ENCODE results near the gene RUNX1.

RUNX1 gene

GRCh38 chr21:35059742-35060141, 10.6 kb upstream of the RUNX1 start:
- peak in 1 of 2 experiments; percentile 48 for DNase-seq (ENCODE audit: low read depth in 2 of 2)

DNA sequence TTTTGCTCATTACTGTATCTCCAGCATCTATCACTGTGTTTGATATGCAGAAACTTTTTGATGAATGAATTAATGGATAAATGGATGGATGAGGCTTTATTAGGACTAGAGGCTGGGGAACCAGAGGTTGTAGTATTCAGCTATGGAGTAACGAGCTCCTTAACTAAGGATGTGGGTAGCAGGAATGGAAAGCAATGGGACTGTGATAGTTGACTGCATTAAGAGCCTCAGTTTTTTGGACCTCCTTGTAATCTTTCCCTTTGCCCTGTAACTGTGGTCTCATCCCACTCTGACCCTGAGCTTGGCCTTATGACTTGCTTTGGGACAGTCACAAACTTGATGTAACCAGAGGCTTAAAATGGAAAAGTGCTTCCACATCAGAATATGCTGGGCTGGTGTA, 9.0 kb upstream of the RUNX1 start:
- DNase-seq (ENCODE audit: low read depth in 2 of 2): no peak

GRCh38 chr21:35057428-35057827, 8.3 kb upstream of the RUNX1 start:
- no peak for DNase-seq (ENCODE audit: low read depth in 2 of 2)

DNA sequence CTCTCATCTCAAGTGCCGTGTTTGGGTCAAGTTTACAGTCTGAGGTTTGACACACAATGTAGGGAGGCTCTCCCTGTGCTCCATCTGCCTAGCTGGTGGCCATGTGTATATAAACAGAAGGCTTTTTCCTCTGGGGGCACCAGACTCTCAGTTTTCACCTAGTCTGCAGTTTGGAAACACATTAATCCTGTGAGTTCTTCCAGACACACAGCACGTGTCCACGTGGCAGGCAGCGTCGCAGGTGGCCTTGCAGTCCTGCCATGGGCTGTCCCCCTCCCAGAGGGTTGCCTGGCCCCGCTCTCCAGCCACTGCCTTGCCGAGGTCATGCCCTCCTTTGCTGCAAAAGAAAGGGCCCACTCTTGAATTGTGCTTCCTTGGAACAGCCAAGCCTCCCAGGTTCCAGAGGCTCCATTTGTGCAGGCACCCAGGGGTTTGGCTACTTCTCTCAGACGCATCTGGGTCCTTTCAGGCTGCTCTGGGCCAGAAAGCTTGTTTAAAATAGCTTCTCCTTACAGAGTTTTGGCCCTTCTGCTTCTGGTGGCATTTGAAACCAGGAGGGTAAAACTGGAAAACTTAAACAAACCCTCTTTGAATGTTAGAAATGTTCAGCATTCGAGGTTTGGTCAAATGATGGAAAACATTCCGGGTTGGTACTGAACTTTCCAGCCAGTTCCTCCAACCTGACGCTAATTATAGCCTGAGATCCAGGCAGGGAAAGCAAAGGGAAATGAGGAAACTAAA, 4.4 kb upstream of the RUNX1 start:
- DNase-seq (ENCODE audit: low read depth in 2 of 2): no peak

- DNase-seq (ENCODE audit: low read depth in 2 of 2): no peak
Measured at GRCh38 chr21:35052801-35053200, 3.7 kb upstream of the RUNX1 start.

DNA sequence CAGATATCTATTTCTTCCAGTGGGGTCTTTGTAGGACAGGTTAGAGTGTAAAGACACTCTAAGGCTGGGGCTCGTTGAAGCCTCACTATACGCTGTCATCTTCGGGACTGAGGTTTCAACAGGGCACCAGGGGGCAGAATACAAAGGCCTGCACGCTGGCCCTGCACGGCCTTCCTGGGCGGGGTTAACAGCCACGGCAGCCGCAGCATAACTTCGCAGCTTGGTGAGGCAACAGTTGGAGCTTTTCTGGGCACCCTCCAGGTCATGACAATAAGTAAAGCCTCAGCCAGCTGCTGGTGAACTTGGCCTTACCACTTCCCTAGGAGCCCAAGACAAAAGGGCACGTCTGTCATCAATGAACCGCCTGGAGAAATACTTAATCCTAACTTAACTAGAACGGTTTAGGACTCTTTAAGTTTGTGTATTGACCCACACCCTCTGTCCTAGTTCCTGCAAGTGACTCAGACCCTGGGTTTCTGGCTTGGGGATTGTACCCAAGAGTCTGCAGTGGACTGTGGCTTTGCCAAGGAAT, 2.3 kb upstream of the RUNX1 start:
- DNase-seq (ENCODE audit: low read depth in 2 of 2): no peak

- DNase-seq (ENCODE audit: low read depth in 2 of 2): no peak
Measured at GRCh38 chr21:35050348-35051286, 1.5 kb upstream of the RUNX1 start.

GRCh38 chr21:35048183-35048601, 910 bp downstream of the RUNX1 start:
- DNase-seq (ENCODE audit: low read depth in 2 of 2): no peak

DNA sequence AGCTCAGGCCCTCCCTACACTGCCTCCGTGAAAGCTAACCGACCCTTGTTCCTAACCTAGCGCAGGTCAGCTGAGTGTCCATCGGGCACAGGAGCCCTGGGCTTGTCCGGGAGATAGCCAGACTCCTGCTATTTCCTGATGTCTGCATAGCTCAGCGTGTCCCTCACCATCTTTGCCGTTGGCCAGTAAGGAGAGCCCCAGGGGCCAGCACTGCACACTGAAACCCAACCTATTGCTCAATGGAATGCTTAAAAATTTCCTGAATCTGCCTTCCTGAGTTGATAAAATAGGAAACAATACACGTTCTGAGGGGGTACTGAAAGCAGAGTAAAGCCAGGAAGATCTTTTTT, 2.2 kb downstream of the RUNX1 start:
- no peak for DNase-seq (ENCODE audit: low read depth in 2 of 2)

- no peak for DNase-seq (ENCODE audit: low read depth in 2 of 2)
Measured at GRCh38 chr21:35046263-35046624, 2.9 kb downstream of the RUNX1 start.

DNA sequence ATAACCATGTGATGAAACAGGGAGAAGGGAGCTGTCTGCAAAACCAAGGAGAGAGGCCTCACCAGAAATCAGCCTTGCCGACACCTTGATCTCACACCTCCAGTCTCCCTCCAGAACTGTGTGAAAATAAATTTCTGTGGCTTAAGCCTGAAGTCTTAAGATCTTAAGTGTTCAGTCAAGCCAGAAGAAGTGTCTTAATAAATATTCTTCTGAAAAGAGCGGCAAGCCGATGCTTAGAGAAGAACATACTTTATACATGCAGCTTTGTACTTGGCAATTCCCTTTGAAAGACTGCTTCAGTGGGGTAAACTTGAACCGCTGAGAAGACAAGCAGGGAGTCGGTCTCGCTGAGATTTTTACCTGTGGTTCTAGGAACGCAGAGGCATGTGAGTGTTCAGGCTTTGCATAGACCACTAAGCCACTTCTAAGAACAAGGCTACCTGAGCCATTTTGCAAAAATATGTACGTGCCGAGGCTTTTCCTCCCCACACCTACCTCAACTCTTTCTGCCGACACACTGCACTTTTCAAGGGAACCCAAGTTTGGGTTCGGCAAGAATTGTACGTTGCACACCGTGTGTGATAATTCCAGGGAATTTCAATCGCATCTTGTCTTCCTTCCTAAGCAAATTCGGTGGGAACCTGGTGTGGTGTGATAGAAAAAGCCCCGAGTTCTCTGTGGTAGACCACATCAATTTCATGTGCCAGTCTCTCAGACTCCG, 3.4 kb downstream of the RUNX1 start:
- DNase-seq (ENCODE audit: low read depth in 2 of 2): no peak

GRCh38 chr21:35044770-35045541, 4.1 kb downstream of the RUNX1 start:
- no peak for DNase-seq (ENCODE audit: low read depth in 2 of 2)

GRCh38 chr21:35044128-35044527, 5.0 kb downstream of the RUNX1 start:
- DNase-seq (ENCODE audit: low read depth in 2 of 2): no peak

DNA sequence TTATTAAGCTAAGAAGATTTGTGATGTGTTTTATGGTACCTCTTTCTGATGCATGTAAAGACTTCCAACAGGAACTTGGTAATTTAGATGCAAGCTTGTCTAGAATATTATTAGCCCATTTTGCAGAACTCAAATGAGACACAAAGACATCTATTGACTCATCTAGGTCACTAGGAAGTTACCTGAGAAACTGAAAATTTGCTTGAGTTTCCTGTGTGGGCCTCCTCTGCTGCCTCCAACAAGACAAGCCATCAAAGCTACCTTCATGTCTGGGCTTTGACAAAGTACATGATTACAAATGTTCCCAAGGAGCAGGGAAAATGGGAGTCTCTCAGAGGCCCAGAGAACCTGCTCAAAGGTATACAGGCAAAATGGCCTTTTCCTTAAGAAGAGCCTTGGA, 5.6 kb downstream of the RUNX1 start:
- DNase-seq (ENCODE audit: low read depth in 2 of 2): no peak

DNA sequence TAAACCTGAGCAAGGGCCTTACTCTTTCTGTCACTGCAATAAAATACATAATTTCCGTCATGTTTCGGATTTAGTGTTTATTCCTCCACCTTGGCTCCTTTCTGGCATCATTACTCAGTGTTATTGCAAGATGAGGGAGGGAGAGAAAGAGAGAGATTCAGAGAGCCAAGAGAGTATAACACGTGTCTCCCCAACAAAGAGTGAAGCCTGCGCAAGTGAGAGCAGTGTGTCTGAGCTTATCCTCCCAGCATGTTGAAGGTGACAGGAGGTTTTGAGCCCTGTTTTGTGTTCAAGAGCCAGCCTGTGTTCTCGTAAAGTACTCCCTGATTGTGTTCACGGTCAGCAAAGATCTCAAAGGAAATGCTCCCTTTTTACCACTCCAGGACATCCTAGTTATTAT, 6.3 kb downstream of the RUNX1 start:
- no peak for DNase-seq (ENCODE audit: low read depth in 2 of 2)

DNA sequence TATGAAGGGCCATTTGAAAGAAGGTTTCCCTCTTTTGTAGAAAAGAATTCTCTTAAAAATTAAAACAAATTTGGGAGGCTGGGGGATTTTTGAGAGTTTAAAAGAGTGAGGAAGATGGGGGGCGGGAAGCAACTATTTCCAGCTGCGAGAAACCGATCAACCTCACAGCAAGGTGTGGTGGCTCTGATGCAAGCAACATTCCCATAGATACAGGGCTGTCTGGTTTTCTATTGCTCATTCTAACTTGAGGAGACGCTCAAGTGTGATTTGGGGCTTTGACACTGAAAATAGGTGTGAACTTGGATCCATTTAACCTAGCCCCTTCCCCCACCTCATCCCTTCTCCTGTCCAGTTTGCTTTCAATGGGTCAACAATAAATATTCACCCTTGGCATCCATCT, 7.2 kb downstream of the RUNX1 start:
- DNase-seq (ENCODE audit: low read depth in 2 of 2): no peak

GRCh38 chr21:35041122-35041521, 8.0 kb downstream of the RUNX1 start:
- no peak for DNase-seq (ENCODE audit: low read depth in 2 of 2)

DNA sequence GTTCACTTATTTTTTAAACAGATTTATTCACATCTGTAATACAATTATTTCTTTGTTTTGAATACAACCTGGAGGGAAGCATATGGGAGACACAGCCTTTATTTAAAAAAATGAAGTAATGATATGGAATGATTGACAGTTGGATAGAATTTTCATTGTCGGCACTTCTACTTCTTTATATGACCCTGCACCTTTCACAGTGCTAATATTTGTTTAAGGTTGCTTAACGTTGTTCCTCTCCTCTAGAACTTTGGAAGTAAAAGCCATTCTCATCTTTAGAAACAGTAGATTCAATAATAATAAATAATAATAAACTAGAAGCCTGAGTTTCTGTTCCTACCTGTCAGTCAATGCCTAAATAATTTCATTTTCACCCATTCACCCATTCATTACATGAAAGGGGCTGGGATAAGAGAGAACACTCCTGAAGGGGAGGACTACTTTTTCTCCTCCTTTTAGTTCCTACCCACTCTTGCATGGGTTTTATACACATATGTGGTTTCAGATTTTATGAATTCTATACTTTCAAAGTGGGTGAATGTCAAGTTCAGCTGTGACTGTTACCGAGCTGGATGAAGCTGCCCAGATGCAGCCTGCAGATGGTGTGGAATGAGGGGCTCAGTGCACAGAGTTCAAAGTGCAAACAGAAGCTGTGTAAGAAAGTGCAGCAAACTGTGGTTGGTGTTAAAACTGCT, 9.4 kb downstream of the RUNX1 start:
- DNase-seq (ENCODE audit: low read depth in 2 of 2): no peak

DNA sequence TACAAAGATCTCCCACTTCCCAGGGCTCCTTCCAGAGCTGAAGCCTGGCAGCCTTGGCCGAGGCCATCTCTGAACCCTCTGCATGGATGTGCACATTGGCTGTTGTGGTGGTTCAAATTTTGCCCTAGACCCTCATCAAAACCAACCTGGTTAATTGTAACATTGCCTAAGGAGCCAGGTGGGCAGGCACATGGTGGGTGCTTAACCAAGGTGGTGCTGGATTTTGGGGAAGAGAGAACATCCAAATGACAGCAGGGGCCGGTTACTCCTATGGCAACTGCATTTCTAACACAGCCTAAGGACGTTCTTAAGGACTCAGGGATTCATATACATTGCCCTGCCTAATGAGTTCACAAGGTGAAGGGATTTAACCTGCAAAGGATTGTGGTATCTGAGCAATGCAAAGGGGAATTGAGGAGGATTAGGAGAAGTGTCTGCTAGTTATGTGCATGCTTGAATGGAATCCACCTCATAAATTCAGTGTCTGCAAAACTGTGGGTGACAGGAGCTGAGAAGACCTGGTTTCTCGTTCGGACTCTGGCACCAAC, 10.3 kb downstream of the RUNX1 start:
- DNase-seq (ENCODE audit: low read depth in 2 of 2): no peak

GRCh38 chr21:35037384-35037765, 11.7 kb downstream of the RUNX1 start:
- DNase-seq (ENCODE audit: low read depth in 2 of 2): no peak

Data from fibroblast of skin of left quadriceps (primary cell).